NCI-H2107 treated with DMSO at 0.1 percent for 48 hours (cell line): ENCODE measurements around the gene HIC1.

Experiments
- DNase-seq: peaks from one replicate; lab custom pipeline; 2025; ENCODE audit not compliant: unreplicated experiment; lab: John Stamatoyannopoulos, UW

The HIC1 gene

DNA sequence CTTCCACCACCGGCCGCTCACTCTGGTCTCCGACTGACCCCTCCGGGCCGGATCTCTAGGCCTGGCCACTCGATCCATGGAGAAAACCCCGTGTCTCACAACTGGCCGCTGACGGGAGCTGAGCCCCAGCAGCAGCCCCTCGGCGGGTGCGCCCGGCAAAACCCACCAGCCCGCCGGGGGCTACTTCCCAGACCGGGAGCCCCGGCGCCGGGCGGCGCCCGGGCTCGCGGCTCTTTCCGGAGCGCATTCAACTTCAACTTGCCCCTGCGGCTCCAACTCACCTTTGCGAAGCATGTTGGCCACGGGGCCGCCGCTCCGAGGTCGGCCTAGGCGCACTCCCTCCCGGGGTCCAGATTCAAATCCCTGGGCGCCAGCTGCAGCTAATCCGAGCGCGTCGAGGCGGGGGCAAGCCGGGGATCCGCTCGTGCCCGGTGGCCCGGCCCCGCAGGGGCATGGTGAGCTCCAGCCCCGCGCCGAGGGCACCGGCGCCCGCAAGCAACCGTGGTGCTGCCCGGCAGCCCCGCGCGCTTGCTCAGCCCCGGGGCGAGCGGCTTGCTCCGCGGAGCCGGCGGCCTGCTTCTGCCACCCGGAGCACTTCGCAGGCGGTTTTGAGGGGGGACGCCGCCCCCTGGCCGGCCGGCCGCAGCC, 30.2 kb upstream of the HIC1 start:
- no peak for DNase-seq

DNA sequence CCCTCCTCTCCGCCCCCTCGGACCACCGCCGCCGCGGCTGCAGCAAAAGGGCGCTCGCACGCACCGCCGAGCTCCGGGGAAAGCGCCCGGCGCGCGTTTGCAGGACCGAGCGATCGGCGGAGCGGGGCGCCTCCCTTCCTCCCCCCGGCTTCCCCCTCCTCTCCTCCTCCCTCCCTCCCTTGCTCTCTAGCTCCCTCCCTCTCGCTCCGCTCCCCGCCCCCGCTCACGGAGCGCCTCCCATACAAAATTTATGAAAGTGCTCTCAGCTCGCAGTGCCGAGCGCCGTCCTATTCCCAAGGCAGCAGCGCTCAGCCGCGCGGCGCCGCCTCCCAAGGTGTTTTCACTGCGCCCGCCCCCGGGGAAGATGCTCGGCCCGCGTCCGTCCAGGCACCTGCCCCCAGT, 29.7 kb upstream of the HIC1 start, which contains the start of gene RTN4RL1:
RTN4RL1 (minus strand) TSS at position 115 of the 402 bp plus-strand sequence. CDS start 469 bp downstream, outside the sequence.
- no peak for DNase-seq

DNA sequence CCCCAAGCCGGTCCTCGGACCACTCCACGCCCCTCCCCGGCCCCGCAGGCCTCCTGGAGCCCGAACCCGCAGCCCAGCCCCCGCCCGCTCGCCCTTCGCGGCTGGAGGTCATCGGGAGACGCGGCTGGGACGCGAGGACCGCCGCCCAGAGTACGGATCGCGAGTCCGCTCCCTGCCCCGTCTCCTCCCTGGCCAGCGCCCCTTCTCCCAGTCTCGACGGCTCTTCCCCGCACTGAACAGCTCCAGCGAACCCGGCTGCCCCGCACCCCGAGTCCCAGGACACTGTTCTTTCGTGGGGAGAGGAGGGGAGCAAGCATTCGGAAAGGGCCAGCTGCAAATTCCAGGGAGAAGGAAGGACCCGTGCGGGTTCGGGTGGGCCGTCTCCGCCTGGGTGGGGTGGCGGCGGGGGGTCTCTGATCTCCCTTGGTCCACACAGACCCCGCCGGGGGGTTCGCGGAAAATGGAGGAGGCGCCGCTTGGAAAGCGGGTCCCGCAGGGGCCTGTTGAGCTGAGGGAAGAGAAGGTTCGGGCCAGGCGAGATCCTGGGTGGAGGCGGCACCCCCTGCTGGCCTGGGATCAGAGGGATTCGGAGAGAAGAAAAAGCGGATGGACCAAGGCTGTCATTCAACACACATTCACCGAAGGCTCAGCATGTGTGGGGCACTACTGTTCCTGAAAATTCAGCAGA, 29.1 kb upstream of the HIC1 start:
- no peak for DNase-seq

DNA sequence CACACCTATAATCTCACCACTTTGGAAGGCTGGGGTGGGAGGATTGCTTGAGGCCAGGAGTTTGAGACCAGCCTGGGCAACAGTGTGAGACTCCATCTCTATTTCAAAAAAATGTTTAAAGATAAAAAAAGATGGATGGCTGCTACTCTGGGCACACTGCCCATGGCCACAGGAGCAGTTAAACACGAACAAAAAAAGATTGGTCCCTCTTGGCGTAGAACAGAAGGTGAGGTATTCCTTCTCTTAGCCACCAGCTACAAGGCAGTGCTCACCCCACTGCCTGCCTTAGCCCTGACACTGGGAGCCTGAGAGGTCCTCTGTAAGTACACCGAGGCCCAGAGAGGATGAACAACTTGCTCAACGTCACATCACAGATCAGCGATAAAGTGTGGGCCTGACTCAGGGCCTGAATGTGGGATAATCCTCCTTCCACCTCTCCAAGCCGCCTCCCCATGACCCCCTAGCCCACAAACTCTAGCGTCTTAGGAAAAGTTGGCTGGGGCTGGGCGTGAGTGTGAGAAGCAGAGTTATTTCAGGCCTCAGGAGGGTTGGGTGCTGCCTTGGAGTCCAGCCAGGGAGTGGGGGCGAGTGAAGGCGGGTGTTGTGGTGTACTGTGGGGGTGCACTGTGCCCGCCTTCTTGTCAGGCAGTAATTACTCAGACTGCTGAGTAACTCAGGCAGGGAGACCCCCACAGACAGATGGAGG, 27.2 kb upstream of the HIC1 start:
- DNase-seq: no peak

DNA sequence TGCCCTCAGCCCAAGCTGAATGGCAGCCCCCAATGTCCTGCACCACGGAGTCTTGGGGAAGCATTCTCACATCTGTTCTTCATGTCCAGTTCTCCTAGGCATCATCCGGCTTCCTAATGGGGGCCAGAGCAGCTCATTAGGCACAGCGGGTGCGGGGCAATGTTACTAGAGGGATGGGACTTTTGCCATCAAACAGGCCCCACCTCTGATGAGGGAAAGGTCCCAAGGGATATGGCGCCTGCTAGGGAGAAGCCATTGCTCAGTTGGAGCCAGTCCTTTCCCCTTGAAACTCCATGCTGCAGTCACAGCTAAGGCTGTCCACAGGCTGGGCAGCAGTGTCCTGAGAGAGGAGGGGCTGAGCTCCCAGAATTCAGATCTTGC, 26.7 kb upstream of the HIC1 start:
- DNase-seq: no peak

DNA sequence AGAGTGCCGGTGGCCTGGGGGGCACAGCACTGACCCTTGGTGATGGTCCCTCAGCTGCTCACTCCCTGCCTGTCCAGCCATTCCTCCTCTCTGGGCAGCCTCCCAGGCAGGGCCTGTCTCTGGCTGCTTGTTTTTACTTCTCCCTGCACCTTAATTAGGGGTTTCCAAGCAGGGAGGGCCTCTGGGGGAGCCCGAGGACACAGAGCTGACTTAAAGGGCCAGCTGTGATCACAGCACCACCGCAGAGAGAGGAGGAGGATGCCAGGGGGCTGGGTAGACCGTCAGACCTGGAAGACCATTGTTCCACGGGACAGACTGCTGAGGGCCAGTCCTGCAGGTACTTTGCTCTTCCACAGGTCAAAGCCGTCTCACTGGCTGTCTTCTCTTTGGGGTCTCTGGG, 26.2 kb upstream of the HIC1 start:
- DNase-seq: no peak

DNA sequence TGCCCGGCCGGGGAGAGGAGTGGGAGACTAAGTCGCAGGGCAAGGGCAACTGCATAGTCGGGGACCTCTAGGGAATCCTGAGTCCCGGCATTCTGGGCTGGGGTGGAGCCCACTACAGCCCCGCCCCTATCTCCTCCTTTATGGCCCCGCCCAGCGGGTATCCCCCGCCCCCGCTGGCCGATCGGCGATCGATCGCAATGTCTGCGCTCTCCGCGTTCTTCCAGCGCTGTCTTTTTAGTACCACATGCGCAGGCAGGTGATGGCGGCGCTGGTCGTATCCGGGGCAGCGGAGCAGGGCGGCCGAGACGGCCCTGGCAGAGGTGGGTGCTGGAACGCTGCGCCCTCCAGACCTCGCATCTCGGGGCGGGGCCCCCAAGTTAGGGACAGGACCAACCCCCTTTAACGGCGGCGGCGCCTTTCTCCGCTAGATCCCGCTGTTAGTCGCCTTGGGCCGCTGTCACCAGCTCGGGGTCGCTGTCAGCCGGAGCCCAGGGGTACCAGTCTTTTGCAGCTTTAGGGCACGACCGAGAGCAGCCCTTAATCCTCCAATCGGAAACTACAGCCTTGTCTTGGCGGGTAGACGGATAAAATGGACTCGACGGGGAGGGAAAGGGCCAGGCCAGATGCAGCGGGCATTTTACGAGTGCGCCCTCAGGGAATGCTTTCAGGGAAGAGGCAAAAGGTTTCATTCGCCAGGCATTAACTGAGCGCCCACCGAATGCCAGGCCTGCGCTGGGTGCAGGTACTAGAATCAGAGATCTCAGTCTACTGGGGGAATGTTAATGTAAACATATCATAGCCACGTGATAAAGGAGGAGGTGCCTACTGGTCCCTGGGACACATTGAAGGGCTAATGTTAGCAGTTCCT, 24.8 kb upstream of the HIC1 start, which contains the start of gene DPH1:
DPH1 (plus strand) TSS at position 243 of the 868 bp plus-strand sequence; CDS start at position 260, 17 bp downstream.
- peak; percentile 53 for DNase-seq

DNA sequence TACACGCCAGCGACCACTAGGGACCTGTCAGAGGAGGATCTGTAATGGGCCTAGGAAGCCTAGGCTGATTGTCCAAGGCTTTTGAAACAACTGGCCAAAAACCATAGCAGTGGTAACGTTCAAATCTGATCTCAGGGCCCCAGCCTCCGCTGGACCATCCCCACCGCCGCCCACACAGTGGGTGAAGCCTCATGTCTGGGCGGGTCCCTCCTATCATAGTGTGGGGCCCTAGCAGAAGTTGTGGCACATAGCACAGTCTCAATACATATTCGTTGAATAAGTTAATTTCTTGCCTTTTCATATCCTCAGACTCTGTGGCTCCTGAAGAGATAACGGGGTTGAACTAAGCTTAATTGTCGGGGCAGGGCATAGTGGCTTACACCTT, 24.1 kb upstream of the HIC1 start:
- no peak for DNase-seq

DNA sequence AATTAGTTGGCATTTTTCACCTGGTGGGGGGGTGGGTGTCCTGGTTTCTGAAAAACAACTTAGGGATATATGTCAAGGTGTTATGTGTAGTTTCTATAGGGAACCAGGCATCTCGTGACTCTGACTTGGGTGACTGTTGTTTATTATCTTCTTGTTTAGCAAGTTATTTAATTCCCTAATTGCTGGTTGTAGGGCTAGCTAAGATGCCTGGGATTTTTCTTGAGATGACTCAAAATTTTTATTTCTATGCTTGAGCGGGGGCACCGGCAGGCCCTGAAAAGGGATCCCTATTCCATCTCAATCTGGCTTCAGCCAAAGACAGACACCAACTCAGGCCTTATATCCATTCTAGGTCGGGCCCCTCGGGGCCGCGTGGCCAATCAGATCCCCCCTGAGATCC, 21.8 kb upstream of the HIC1 start:
- no peak for DNase-seq

DNA sequence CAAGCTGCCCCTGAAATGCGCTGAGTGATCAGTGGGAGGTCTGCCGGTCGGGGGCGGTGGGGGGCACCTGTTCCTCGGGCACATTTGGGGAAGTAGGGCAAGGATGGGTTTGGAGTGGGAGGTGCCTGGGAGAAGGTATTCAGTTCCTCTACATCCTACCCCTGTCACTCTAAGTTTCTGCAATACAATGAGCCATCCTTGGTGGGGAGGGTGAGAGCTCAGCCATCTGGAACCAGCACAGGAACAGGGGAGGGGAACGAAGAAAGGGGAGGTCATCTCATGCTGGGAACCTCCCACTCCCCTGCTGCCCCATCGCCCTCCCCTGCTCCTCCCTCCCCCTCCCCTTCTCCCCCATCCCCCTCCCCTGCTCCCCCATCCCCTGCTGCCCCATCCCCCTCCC, 20.7 kb upstream of the HIC1 start:
- no peak for DNase-seq

DNA sequence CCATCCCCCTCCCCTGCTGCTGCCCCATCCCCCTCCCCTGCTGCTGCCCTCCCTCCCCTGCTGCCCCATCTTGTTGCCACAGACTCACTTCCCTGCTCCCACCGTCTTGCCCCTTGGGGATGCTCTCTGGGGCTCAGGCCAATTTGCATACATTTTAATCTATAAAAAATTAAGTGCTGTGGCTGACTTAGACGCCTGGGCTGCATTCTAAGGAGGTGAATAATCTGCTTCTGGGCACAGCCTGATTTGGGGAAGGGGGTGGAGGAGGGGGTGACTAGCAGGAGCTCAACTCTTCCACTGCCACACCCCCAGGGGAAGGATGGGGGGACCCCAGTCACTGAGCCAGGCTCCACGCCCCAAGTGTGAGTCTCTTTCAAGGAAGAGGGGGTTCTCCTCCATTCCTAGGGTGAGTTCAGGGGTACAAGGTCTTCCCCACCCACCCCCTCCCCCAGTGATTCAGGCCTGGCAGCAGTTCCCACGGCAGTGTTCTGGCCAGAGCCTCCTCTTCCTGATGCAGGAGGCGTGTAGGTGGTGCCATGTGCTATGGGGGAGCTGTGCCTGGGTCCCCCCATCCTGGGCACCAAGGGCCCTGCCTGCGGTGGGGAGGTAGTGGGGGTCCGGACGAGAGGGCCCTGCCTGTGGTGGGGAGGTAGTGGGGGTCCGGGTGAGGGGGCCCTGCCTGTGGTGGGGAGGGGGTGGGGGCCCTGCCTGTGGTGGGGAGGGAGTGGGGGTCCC, 19.9 kb upstream of the HIC1 start:
- no peak for DNase-seq

DNA sequence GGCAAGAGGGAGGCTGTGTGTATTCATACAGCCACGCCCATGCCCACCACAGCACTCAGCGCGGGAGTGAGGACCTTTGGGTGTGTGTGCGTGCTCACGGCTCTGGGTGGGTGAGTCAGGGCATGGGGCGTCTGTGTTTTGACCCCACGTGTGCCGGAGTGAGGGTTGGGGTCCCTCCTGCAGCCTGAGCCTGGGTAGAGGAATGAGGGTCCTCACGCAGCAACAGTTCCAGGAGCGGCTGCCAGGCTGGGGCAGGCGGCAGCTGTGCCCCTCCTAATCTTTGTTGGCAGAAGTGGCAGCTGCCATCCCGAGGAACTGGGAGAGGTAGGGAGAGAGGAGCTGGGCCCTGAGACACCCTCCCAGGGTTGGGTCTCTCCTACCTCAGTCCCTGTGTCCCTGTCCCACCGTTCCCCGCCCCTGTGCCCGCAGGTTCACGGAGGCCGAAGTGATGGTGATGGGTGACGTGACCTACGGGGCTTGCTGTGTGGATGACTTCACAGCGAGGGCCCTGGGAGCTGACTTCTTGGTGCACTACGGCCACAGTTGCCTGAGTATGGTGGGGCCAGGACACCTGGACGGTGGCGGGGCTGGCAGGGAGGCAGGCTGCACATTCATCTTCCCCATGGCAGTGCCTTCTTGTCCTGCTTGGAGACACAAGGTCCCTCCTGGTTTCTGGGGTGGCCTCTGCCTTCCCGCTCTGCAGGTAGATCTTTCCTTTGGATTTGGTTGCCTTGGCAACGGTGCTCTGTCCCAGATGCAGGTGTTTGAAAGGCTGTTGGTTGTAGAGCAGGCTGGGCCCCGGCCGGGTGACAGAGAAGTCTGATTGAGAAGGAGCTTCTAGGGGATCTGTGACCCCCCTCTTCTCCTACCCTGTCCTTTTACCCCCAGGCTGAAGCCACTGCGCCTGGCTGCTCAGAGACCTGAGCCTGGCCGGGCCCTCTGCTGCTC, 19.1 kb upstream of the HIC1 start:
- no peak for DNase-seq

DNA sequence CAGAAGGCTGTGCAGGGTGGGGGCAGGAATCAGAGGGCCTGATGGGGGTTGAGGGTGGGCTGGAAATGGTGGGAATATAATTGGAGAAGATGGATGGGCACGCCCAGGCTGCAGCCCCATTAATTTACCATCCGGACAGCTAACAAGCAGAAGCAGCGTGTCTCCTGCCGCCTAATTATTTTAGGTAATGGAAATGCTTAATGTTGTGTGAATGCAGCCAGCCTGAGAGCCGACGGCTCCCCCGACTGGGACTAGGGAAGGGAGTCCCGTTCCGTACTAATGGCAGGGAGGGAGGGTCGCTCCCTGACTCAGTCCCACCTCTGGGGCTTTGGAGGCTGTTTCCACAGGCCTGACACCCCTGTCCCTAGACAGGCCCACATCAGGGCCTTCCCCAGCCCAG, 17.7 kb upstream of the HIC1 start:
- no peak for DNase-seq

DNA sequence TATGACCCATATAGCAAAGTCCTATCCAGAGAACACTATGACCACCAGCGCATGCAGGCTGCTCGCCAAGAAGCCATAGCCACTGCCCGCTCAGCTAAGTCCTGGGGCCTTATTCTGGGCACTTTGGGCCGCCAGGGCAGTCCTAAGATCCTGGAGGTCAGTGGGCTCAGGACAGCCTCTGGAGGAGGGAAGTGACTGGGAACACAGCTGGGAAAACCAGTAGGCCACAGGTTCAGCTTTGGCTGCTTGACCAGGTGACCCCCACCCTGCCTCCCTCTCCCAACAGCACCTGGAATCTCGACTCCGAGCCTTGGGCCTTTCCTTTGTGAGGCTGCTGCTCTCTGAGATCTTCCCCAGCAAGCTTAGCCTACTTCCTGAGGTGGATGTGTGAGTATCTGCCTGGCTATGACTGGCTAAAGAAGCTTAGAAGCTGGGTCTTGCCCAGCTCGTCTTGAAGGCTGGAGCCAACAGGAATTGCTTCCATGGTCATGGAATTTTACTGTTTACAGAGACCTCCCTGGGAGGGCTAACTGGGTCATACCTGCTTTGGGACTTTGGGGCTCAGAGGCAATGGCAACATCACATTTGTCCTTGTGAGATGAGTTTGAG, 14.6 kb upstream of the HIC1 start:
- DNase-seq: no peak

DNA sequence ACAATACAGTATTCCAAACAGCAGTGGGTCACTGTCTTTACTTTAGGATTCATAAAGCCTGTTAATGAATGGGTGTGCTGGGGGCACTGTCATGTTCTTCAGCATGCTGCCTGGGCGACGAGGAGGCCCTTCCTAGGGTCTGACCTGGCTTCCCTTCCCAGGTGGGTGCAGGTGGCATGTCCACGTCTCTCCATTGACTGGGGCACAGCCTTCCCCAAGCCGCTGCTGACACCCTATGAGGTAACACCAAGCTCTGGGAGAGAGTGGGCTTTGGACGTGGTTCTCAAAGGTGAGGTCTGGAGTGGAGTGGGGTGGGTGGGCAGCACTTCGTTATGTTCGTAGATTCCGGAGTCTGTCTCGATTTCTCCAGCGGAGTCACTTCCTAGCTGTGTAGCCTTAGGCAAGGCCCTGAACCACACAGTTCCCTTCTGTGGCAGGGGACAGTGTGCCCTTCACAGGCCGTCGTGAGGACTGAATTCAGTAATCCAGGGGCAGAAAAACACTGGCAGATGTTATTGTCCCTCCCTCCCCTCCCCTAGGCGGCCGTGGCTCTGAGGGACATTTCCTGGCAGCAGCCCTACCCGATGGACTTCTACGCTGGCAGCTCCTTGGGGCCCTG, 13.9 kb upstream of the HIC1 start:
- DNase-seq: no peak

DNA sequence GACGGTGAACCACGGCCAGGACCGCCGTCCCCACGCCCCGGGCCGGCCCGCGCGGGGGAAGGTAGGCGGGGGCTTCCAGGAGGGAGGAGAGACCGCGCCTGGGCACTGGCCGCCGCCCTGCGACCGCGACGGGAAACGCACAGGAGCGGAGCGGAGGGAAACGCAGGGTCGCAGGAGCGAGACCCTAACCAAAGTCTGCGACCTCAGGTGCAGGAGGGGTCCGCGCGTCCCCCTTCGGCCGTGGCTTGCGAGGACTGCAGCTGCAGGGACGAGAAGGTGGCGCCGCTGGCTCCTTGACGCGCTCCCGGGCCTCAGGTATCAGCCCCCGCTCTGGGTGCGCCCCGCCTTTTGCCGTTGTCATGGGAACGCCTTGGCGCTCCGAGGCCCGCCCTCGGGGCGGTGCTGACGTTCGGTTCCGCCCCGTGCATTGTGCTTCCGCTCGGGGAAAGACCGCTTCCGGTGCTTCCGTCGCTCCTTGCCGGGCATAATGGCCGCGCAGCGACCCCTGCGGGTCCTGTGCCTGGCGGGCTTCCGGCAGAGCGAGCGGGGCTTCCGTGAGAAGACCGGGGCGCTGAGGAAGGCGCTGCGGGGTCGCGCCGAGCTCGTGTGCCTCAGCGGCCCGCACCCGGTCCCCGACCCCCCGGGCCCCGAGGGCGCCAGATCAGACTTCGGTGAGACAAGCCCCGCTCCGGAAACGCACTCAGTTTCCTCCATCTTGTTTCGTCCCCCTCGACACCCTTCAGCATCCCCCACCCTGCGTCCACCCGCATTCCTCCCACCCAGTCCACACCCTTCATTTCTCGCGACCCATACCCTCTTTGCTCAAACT, 13.1 kb upstream of the HIC1 start, which contains the start of gene OVCA2:
OVCA2 (plus strand) TSS at position 462 of the 829 bp plus-strand sequence; CDS start at position 488, 26 bp downstream.
- peak; percentile 70 for DNase-seq

DNA sequence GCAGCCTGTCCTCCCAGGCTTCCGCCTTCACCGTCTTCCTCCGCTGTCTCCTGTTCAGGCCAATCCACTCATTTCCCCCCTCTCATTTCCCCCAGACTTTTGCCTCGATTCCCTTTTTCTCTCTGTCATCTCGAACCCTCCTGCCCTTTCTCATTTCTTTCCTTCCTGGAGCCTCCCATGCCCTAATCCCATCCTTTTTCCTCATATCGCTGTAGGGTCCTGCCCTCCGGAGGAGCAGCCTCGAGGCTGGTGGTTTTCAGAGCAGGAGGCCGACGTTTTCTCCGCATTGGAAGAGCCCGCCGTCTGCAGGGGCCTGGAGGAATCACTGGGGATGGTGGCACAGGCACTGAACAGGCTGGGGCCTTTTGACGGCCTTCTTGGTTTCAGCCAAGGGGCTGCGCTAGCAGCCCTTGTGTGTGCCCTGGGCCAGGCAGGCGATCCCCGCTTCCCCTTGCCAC, 12.5 kb upstream of the HIC1 start:
- DNase-seq: no peak
